GM23248 (cell line): ENCODE results near the gene KCNMA1. TPM values are rescaled to one million over a fixed set of nuclear protein-coding genes. Genes with fewer than 3 reads are reported as not detected.

Source experiments
- DNase-seq: peaks from one replicate; pipeline ENCODE4 v3.0.0-alpha.2; 2015
- H2AFZ ChIP-seq: fragments of 200-600 bp; sonication (generic); 2 replicates; pipeline ENCODE4 v1.6.1; 2016; ENCODE audit warnings: antibody characterized with exemption
- H3F3A ChIP-seq: fragments of 200-600 bp; sonication (generic); 2 replicates; pipeline ENCODE4 v1.6.1; 2016; ENCODE audit warnings: mild to moderate bottlenecking, antibody characterized with exemption, mixed run types; ENCODE audit not compliant: insufficient read depth
- H3K27ac ChIP-seq: fragments of 200-600 bp; sonication (generic); 2 replicates; pipeline ENCODE4 v1.5.1; 2016; ENCODE audit warnings: mild to moderate bottlenecking
- H3K27me3 ChIP-seq: fragments of 200-600 bp; sonication (generic); replicated peaks from 2 replicates; pipeline ENCODE4 v1.6.1; 2016; ENCODE audit warnings: mild to moderate bottlenecking; ENCODE audit not compliant: insufficient read depth
- H3K36me3 ChIP-seq: fragments of 200-600 bp; sonication (generic); 2 replicates; pipeline ENCODE4 v1.6.1; 2016; ENCODE audit warnings: low read depth, mild to moderate bottlenecking
- H3K4me1 ChIP-seq: fragments of 200-600 bp; sonication (generic); 2 replicates; pipeline ENCODE4 v1.6.1; 2016; ENCODE audit warnings: mild to moderate bottlenecking; ENCODE audit not compliant: insufficient read depth
- H3K4me2 ChIP-seq: fragments of 200-600 bp; sonication (generic); one replicate; pipeline ENCODE4 v1.6.1; 2016; ENCODE audit warnings: mild to moderate bottlenecking; ENCODE audit not compliant: unreplicated experiment
- H3K4me3 ChIP-seq: fragments of 200-600 bp; sonication (generic); 2 replicates; pipeline ENCODE4 v1.5.1; 2016; ENCODE audit warnings: mild to moderate bottlenecking
- H3K79me2 ChIP-seq: fragments of 200-600 bp; sonication (generic); 2 replicates; pipeline ENCODE4 v1.6.1; 2016; ENCODE audit warnings: mild to moderate bottlenecking; ENCODE audit not compliant: insufficient read depth
- H3K9ac ChIP-seq: fragments of 200-600 bp; sonication (generic); 2 replicates; pipeline ENCODE4 v1.6.1; 2016; ENCODE audit warnings: mild to moderate bottlenecking
- H3K9me2 ChIP-seq: fragments of 200-600 bp; sonication (generic); 2 replicates; pipeline ENCODE4 v1.6.1; 2016; ENCODE audit warnings: mixed run types, mild to moderate bottlenecking, moderate library complexity; ENCODE audit not compliant: insufficient read depth
- H3K9me3 ChIP-seq: fragments of 200-600 bp; sonication (generic); one replicate; pipeline ENCODE4 v1.6.1; 2017; ENCODE audit warnings: low read depth
- H4K20me1 ChIP-seq: fragments of 200-600 bp; sonication (generic); 2 replicates; pipeline ENCODE4 v1.6.0; 2016; ENCODE audit not compliant: insufficient read depth
- EZH2 ChIP-seq: fragments of 200-600 bp; sonication (generic); IDR thresholded peaks from 2 replicates; pipeline ENCODE4 v1.6.1; 2018; ENCODE audit warnings: antibody characterized with exemption, mild to moderate bottlenecking; ENCODE audit not compliant: insufficient read depth, poor library complexity, severe bottlenecking
- EZH2phosphoT487 ChIP-seq: fragments of 200-600 bp; sonication (generic); IDR thresholded peaks from 2 replicates; pipeline ENCODE4 v1.6.1; 2018; ENCODE audit warnings: antibody characterized with exemption, moderate library complexity, mild to moderate bottlenecking, low read depth; ENCODE audit not compliant: insufficient read depth
- WGBS, 2 experiments: methylation state at CpG; one replicate each; pipeline ENCODE4 v1.1.6; 2015 to 2017; ENCODE audit warnings: low lambda C conversion rate in 2 of 2, low coverage in 1 of 2; ENCODE audit errors: missing lambda C conversion rate in 2 of 2; 5-methylcytosine and 5-hydroxymethylcytosine counted together
- in situ Hi-C: fragments of 300-500 bp; cut with MboI; formaldehyde crosslinking; loops from 2 replicates; pipeline ENCODE4 v1.15.0; 2020
- polyA plus RNA-seq: library from polyadenylated mRNA; unstranded; fragments of >200 nt; fragmentation: Nextera tagmentation; extraction: Ambion mirVana; gene quantifications from 2 replicates; pipeline ENCODE4 v1.2.1, GENCODE V29; 2016
- total RNA-seq: library from RNA; depleted of rRNA; stranded (reverse); fragments of >200 nt; shearing (Covaris generic); gene quantifications from 2 replicates; pipeline ENCODE4 v1.2.3, GENCODE V29; 2014

Gene KCNMA1
- total and polyA plus RNA-seq, 2 experiments from 2014 or later: 14.2 to 25.1 TPM

DNA sequence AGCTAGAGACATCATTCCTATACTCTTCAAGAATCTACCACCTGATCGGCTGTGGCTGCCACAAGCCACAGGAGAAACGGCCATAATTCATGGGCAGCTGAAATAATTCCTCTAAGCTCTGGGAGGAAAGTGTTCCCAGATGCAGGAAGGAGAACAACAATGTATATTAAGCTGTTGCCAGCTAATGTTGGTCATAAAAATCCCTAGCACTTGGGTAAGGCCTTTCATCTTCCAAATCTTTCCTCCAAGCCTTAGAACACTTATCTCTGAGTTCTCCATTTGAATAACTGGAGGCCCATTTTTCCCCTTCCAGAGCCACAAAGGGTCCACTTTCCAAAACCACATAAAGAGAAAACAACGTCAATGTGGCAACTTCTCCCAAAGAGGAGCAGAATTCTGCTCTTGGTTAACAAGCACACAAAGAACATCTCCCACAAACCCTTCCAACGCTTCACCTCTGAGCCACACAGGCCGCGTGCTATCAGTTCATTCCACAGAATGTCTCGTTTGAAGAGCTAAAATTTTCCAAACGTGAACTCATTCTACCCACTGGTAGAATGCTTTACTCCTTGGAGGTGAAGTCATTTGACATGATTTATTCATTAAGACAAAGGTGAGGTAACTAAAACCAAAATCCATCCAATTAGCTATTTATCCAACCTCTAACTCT is 11.2 kb downstream of the KCNMA1 start:
- Histone ChIP-seq H3K4me3 (no peak overlapping the region), H3F3A (peaks cover 5% of the 10 kb centered on the region; the same call in 1 of the 2 replicates), H3K9me2 (no peaks in the 10 kb centered on the region), H3K9me3 (no peaks in the 10 kb centered on the region), H3K27me3 (no peaks in the 10 kb centered on the region), H3K79me2 (peaks cover 69% of the 10 kb centered on the region), H3K9ac (no peak overlapping the region), H3K4me2 (no peak overlapping the region), H2AFZ (no peak overlapping the region), H4K20me1 (no peaks in the 10 kb centered on the region), H3K36me3 (no peaks in the 10 kb centered on the region), H3K27ac (no peak overlapping the region), H3K4me1 (peaks cover 12% of the 10 kb centered on the region; the same call in 1 of the 2 replicates)
- TF ChIP-seq EZH2 (no peak), EZH2phosphoT487 (no peak)
- 85 to 86% methylated on average over 8 of the region's 8 CpGs for WGBS, 2 experiments
- in situ Hi-C loops: no loop called here
- DNase-seq: no peak

DNA sequence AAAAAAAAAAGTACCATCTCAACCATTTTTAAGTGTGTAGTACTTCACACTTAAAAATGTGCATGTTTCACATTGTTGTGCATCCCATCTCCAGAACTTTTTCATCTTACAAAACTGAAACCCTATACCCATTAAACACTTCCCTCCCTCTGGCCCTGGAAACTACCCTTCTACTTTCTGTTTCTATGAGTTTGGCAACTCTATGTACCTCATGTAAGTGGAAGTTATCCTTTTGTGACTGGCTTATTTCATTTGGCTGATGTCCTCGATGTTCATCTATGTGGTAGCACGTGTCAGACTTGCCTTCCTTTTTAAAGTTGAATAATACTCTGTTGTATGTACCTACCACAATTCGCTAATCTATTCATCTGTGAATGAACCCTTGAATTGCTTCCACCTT is 12.2 kb downstream of the KCNMA1 start:
- H3K79me2 ChIP-seq: peaks cover 65% of the 10 kb centered on the region
- H3K27me3 ChIP-seq: no peaks in the 10 kb centered on the region
- H3K9me3 ChIP-seq: no peaks in the 10 kb centered on the region
- DNase-seq: no peak
- H3K4me1 ChIP-seq: peaks cover 12% of the 10 kb centered on the region; the same call in 1 of the 2 replicates
- no peak overlapping the region for H3K27ac ChIP-seq
- no peak overlapping the region for H3K9ac ChIP-seq
- in situ Hi-C loops: no loop called here
- H3K4me2 ChIP-seq: no peak overlapping the region
- no peaks in the 10 kb centered on the region for H3K9me2 ChIP-seq
- H3F3A ChIP-seq: peaks cover 5% of the 10 kb centered on the region; the same call in 1 of the 2 replicates
- 62 to 64% methylated on average over 3 of the region's 3 CpGs for WGBS, 2 experiments
- TF ChIP-seq EZH2phosphoT487 (no peak), EZH2 (no peak)
- no peak overlapping the region for H2AFZ ChIP-seq
- H4K20me1 ChIP-seq: no peaks in the 10 kb centered on the region
- no peaks in the 10 kb centered on the region for H3K36me3 ChIP-seq
- H3K4me3 ChIP-seq: no peak overlapping the region

DNA sequence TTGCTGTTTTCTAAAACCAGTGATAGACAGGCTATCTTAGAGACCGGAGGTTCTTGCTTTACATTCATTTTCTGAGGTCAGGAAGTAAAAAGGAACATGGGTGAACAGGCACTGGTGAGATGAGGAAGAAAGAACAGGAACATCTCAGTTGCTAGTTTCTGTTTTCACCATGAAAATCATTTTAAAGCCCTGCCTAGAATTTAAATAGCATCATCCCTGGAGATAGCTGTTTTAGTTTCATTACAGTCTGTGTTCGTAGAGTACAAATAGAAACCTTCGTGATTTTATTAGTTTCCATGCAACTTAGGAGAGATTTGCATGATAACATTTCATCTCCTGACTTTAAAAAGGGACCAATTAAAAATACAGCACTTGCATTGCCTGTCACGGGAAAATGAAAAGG is 14.7 kb downstream of the KCNMA1 start:
- TF ChIP-seq EZH2phosphoT487 (no peak), EZH2 (no peak)
- no peak overlapping the region for H3K4me3 ChIP-seq
- no peaks in the 10 kb centered on the region for H3K36me3 ChIP-seq
- no peaks in the 10 kb centered on the region for H3F3A ChIP-seq
- no peak overlapping the region for H2AFZ ChIP-seq
- H3K4me2 ChIP-seq: no peak overlapping the region
- H3K9me2 ChIP-seq: no peaks in the 10 kb centered on the region
- no peaks in the 10 kb centered on the region for H3K4me1 ChIP-seq
- H3K27ac ChIP-seq: no peak overlapping the region
- in situ Hi-C loops: no loop called here
- DNase-seq: no peak
- no peak overlapping the region for H3K9ac ChIP-seq
- no peaks in the 10 kb centered on the region for H3K9me3 ChIP-seq
- no peaks in the 10 kb centered on the region for H3K27me3 ChIP-seq
- peaks cover 40% of the 10 kb centered on the region for H3K79me2 ChIP-seq
- H4K20me1 ChIP-seq: no peaks in the 10 kb centered on the region
- WGBS, 2 experiments: 74 to 85% methylated on average over 4 of the region's 4 CpGs

DNA sequence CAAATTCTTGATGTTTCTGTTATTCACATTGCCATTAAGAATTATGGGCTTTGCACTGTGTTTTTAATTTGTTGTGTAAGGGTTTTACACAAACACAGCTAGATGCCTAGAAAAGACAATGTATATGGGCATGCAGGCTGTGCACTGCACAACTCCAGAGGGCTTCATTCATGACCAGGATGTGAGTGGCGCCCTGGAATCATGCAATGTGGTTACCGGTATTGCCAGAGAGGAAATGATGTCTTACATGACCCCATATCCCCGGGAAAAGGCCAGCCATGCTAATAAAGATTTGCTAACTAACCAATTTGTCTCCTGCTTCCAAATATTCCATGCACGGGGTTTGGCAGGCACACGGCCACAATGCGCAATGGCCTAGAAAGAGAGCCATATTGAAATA is 16.9 kb downstream of the KCNMA1 start:
- H3K27ac ChIP-seq: no peak overlapping the region
- no peaks in the 10 kb centered on the region for H3K27me3 ChIP-seq
- peak; percentile 10 for DNase-seq
- no peaks in the 10 kb centered on the region for H4K20me1 ChIP-seq
- H3F3A ChIP-seq: no peaks in the 10 kb centered on the region
- H3K4me3 ChIP-seq: no peak overlapping the region
- no peaks in the 10 kb centered on the region for H3K4me1 ChIP-seq
- peaks cover 31% of the 10 kb centered on the region for H3K79me2 ChIP-seq
- WGBS, 2 experiments: 95% methylated on average over 6 of the region's 6 CpGs
- H3K9ac ChIP-seq: no peak overlapping the region
- H3K9me2 ChIP-seq: no peaks in the 10 kb centered on the region
- H2AFZ ChIP-seq: no peak overlapping the region
- no peak overlapping the region for H3K4me2 ChIP-seq
- in situ Hi-C loops: no loop called here
- H3K9me3 ChIP-seq: no peaks in the 10 kb centered on the region
- H3K36me3 ChIP-seq: no peaks in the 10 kb centered on the region
- TF ChIP-seq EZH2: no peak
- TF ChIP-seq EZH2phosphoT487: no peak
